GM21381 (cell line): Measurements from ENCODE around the gene PLPP7.

Experiments used
- ATAC-seq: cut with Tn5 transposase; IDR thresholded peaks from one replicate; pipeline ENCODE4 v1.9.1; 2021; ENCODE audit warnings: mild to moderate bottlenecking, moderate library complexity; ENCODE audit not compliant: unreplicated experiment

Gene PLPP7

GRCh38 chr9:131280660-131281059 is 8.9 kb upstream of the PLPP7 start:
- no peak for ATAC-seq

- ATAC-seq: no peak
Measured at GRCh38 chr9:131281119-131281965, 8.2 kb upstream of the PLPP7 start.

- no peak for ATAC-seq
Measured at GRCh38 chr9:131282175-131282574, 7.3 kb upstream of the PLPP7 start.

- no peak for ATAC-seq
Measured at GRCh38 chr9:131282688-131283422, 6.7 kb upstream of the PLPP7 start.

- no peak for ATAC-seq
Measured at GRCh38 chr9:131284856-131285255, 4.7 kb upstream of the PLPP7 start.

- no peak for ATAC-seq
Measured at GRCh38 chr9:131287359-131287758, 2.2 kb upstream of the PLPP7 start.

- no peak for ATAC-seq
Measured at GRCh38 chr9:131288217-131288616, 1.3 kb upstream of the PLPP7 start.

- no peak for ATAC-seq
Measured at GRCh38 chr9:131290036-131290766, 678 bp downstream of the PLPP7 start.

- no peak for ATAC-seq
Measured at GRCh38 chr9:131290767-131291370, 1.3 kb downstream of the PLPP7 start.

- no peak for ATAC-seq
Measured at GRCh38 chr9:131291795-131292315, 2.3 kb downstream of the PLPP7 start.

GRCh38 chr9:131292937-131293336 is 3.4 kb downstream of the PLPP7 start:
- ATAC-seq: no peak

- ATAC-seq: no peak
Measured at GRCh38 chr9:131296460-131296859, 6.9 kb downstream of the PLPP7 start.

- no peak for ATAC-seq
Measured at GRCh38 chr9:131296906-131297500, 7.5 kb downstream of the PLPP7 start.

GRCh38 chr9:131297903-131298302 is 8.4 kb downstream of the PLPP7 start:
- ATAC-seq: no peak

GRCh38 chr9:131298341-131298740 is 8.8 kb downstream of the PLPP7 start:
- no peak for ATAC-seq

GRCh38 chr9:131298816-131299215 is 9.3 kb downstream of the PLPP7 start:
- no peak for ATAC-seq

GRCh38 chr9:131299346-131299960 is 9.9 kb downstream of the PLPP7 start:
- no peak for ATAC-seq

GRCh38 chr9:131299961-131300347 is 10.4 kb downstream of the PLPP7 start:
- ATAC-seq: no peak

GRCh38 chr9:131300444-131300843 is 10.9 kb downstream of the PLPP7 start:
- ATAC-seq: no peak
